Measurements from ENCODE around the gene VPS36. TPM values are rescaled to one million over a fixed set of nuclear protein-coding genes. Genes with fewer than 3 reads are reported as not detected.

Gene VPS36
- total and polyA plus RNA-seq, 9 of the 15 experiments (the other 6 are each of a cell fraction or from before 2014, with no cell fraction given), result 8.4 to 30.6 (median 23.7) TPM

- BruUV-seq (replicated peaks), result no TSS peak
- peaks cover 8 to 19% of the 10 kb centered on the region in 2 experiments; a peak in 4 of 5 replicates for H3K27me3 ChIP-seq (ENCODE audit: control insufficient read depth in 2 of 2, insufficient read depth in 2 of 2, low read length in 2 of 2)
- H3K79me2 ChIP-seq (ENCODE audit: control insufficient read depth, insufficient read depth, low read length), result no peaks in the 10 kb centered on the region
- ChIA-PET CTCF (ENCODE audit: low intra/inter-chr PET ratio) (no interaction called here), POLR2A (interaction anchor here (0.6 kb wide), 1 partner anchor 87 kb away, joined by 3 read pairs; no protein-coding TSS in a partner anchor)
- in situ Hi-C loops (cut with MboI) (no loop called here), intact Hi-C loops (cut with micrococcal nuclease) (no loop called here)
- ATAC-seq (no peak), FAIRE-seq (no peak), DNase-seq (ENCODE audit: extremely low read depth in 1 of 4, low spot score in 3 of 4) (no peak)
- no peak overlapping the region for H3K4me2 ChIP-seq (ENCODE audit: insufficient read depth, low read length)
- no peak overlapping the region for H3K27ac ChIP-seq (ENCODE audit: extremely low read depth, low read depth, low read length)
- WGBS (ENCODE audit: insufficient coverage, low coverage, missing lambda C conversion rate), result 0% methylated on average over 2 of the region's 2 CpGs
- no peak overlapping the region for H2AFZ ChIP-seq (ENCODE audit: low read depth, low read length)
- H4K20me1 ChIP-seq (replicated peaks; ENCODE audit: control insufficient read depth, insufficient read depth, low read length), result no peaks in the 10 kb centered on the region
- H3K36me3 ChIP-seq (ENCODE audit: control insufficient read depth, insufficient read depth, low read length), result no peaks in the 10 kb centered on the region
- no peaks in the 10 kb centered on the region for H3K4me1 ChIP-seq (replicated peaks in 1 of 2; ENCODE audit: control insufficient read depth in 2 of 2, insufficient read depth in 2 of 2, low read length in 2 of 2)
- no peaks in the 10 kb centered on the region for H3K9me1 ChIP-seq (ENCODE audit: control insufficient read depth, insufficient read depth, low read length)
- no peak overlapping the region for H3K4me3 ChIP-seq
- no peaks in the 10 kb centered on the region for H3K9me3 ChIP-seq (replicated peaks; ENCODE audit: control insufficient read depth, insufficient read depth, low read depth, low read length)
- no peak overlapping the region for H3K9ac ChIP-seq (ENCODE audit: insufficient read depth in 1 of 2, low read depth in 2 of 2, low read length in 2 of 2)
- no peak for TF ChIP-seq RUNX1 (IDR thresholded peaks at IDR 0.05; ENCODE audit: low read depth)
- TF ChIP-seq ZNF655 (CRISPR knock-in tag; IDR thresholded peaks at IDR 0.05), result no peak
- TF ChIP-seq, protein P1, sequence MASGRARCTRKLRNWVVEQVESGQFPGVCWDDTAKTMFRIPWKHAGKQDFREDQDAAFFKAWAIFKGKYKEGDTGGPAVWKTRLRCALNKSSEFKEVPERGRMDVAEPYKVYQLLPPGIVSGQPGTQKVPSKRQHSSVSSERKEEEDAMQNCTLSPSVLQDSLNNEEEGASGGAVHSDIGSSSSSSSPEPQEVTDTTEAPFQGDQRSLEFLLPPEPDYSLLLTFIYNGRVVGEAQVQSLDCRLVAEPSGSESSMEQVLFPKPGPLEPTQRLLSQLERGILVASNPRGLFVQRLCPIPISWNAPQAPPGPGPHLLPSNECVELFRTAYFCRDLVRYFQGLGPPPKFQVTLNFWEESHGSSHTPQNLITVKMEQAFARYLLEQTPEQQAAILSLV (tag; IDR thresholded peaks at IDR 0.05), result no peak
- TF ChIP-seq, protein P2, sequence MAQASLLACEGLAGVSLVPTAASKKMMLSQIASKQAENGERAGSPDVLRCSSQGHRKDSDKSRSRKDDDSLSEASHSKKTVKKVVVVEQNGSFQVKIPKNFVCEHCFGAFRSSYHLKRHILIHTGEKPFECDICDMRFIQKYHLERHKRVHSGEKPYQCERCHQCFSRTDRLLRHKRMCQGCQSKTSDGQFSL (CRISPR knock-in tag; IDR thresholded peaks at IDR 0.05), result no peak
- TF ChIP-seq, protein P2 (tag; IDR thresholded peaks at IDR 0.05), result no peak
- no peak for TF ChIP-seq SNIP1 (IDR thresholded peaks at IDR 0.05; ENCODE audit: low read depth)
- no peak for TF ChIP-seq ZNF507 (tag; conservative IDR thresholded peaks at IDR 0.05)
- TF ChIP-seq, protein P3, sequence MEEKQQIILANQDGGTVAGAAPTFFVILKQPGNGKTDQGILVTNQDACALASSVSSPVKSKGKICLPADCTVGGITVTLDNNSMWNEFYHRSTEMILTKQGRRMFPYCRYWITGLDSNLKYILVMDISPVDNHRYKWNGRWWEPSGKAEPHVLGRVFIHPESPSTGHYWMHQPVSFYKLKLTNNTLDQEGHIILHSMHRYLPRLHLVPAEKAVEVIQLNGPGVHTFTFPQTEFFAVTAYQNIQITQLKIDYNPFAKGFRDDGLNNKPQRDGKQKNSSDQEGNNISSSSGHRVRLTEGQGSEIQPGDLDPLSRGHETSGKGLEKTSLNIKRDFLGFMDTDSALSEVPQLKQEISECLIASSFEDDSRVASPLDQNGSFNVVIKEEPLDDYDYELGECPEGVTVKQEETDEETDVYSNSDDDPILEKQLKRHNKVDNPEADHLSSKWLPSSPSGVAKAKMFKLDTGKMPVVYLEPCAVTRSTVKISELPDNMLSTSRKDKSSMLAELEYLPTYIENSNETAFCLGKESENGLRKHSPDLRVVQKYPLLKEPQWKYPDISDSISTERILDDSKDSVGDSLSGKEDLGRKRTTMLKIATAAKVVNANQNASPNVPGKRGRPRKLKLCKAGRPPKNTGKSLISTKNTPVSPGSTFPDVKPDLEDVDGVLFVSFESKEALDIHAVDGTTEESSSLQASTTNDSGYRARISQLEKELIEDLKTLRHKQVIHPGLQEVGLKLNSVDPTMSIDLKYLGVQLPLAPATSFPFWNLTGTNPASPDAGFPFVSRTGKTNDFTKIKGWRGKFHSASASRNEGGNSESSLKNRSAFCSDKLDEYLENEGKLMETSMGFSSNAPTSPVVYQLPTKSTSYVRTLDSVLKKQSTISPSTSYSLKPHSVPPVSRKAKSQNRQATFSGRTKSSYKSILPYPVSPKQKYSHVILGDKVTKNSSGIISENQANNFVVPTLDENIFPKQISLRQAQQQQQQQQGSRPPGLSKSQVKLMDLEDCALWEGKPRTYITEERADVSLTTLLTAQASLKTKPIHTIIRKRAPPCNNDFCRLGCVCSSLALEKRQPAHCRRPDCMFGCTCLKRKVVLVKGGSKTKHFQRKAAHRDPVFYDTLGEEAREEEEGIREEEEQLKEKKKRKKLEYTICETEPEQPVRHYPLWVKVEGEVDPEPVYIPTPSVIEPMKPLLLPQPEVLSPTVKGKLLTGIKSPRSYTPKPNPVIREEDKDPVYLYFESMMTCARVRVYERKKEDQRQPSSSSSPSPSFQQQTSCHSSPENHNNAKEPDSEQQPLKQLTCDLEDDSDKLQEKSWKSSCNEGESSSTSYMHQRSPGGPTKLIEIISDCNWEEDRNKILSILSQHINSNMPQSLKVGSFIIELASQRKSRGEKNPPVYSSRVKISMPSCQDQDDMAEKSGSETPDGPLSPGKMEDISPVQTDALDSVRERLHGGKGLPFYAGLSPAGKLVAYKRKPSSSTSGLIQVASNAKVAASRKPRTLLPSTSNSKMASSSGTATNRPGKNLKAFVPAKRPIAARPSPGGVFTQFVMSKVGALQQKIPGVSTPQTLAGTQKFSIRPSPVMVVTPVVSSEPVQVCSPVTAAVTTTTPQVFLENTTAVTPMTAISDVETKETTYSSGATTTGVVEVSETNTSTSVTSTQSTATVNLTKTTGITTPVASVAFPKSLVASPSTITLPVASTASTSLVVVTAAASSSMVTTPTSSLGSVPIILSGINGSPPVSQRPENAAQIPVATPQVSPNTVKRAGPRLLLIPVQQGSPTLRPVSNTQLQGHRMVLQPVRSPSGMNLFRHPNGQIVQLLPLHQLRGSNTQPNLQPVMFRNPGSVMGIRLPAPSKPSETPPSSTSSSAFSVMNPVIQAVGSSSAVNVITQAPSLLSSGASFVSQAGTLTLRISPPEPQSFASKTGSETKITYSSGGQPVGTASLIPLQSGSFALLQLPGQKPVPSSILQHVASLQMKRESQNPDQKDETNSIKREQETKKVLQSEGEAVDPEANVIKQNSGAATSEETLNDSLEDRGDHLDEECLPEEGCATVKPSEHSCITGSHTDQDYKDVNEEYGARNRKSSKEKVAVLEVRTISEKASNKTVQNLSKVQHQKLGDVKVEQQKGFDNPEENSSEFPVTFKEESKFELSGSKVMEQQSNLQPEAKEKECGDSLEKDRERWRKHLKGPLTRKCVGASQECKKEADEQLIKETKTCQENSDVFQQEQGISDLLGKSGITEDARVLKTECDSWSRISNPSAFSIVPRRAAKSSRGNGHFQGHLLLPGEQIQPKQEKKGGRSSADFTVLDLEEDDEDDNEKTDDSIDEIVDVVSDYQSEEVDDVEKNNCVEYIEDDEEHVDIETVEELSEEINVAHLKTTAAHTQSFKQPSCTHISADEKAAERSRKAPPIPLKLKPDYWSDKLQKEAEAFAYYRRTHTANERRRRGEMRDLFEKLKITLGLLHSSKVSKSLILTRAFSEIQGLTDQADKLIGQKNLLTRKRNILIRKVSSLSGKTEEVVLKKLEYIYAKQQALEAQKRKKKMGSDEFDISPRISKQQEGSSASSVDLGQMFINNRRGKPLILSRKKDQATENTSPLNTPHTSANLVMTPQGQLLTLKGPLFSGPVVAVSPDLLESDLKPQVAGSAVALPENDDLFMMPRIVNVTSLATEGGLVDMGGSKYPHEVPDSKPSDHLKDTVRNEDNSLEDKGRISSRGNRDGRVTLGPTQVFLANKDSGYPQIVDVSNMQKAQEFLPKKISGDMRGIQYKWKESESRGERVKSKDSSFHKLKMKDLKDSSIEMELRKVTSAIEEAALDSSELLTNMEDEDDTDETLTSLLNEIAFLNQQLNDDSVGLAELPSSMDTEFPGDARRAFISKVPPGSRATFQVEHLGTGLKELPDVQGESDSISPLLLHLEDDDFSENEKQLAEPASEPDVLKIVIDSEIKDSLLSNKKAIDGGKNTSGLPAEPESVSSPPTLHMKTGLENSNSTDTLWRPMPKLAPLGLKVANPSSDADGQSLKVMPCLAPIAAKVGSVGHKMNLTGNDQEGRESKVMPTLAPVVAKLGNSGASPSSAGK (IDR thresholded peaks at IDR 0.05), result no peak
Measured at GRCh38 chr13:52394586-52394985, 55.8 kb downstream of the VPS36 start.
